Cardiac muscle cell (in vitro differentiated cells and primary cell): ENCODE results near the gene BAX. TPM values are rescaled to one million over a fixed set of nuclear protein-coding genes. Genes with fewer than 3 reads are reported as not detected.

Experiments used
- DNase-seq, 2 donors: peaks; one replicate each; pipeline versions ENCODE4 v3.0.0 to v3.0.0-alpha.2; 2010 to 2017; ENCODE audit warnings: low read depth in 1 of 2, low spot score in 1 of 2
- H3K27ac ChIP-seq: fragments of 200-600 bp; sonication (generic); 2 replicates; pipeline ENCODE4 v1.5.1; 2016
- H3K27me3 ChIP-seq: fragments of 200-600 bp; sonication (generic); 2 replicates; pipeline ENCODE4 v1.6.0; 2016; ENCODE audit warnings: control low read depth
- H3K36me3 ChIP-seq: fragments of 200-600 bp; sonication (generic); 2 replicates; pipeline ENCODE4 v1.5.1; 2016; ENCODE audit warnings: control low read depth
- H3K4me1 ChIP-seq: fragments of 200-600 bp; sonication (generic); 2 replicates; pipeline ENCODE4 v1.8.1; 2017; ENCODE audit warnings: low read depth, mild to moderate bottlenecking, mixed run types
- H3K4me3 ChIP-seq: fragments of 200-600 bp; sonication (generic); 2 replicates; pipeline ENCODE4 v1.5.1; 2016; ENCODE audit warnings: mild to moderate bottlenecking
- H3K9me3 ChIP-seq: fragments of 200-600 bp; sonication (generic); 2 replicates; pipeline ENCODE4 v1.5.1; 2017; ENCODE audit warnings: low read depth, mild to moderate bottlenecking, control low read depth
- CTCF ChIP-seq: IDR thresholded peaks from 2 replicates; pipeline ENCODE4 v1.5.1; 2012; ENCODE audit warnings: low read depth, mild to moderate bottlenecking, low read length
- polyA plus RNA-seq: library from polyadenylated mRNA; unstranded; fragments of >200 nt; fragmentation: Nextera tagmentation; extraction: Ambion mirVana; gene quantifications from 2 replicates; pipeline ENCODE4 v1.2.1, GENCODE V29; 2016
- total RNA-seq: library from RNA; depleted of rRNA; stranded (reverse); fragments of >200 nt; gene quantifications from 2 replicates; pipeline ENCODE4 v1.2.3, GENCODE V29; 2016

The BAX gene
- total and polyA plus RNA-seq, 2 experiments from 2014 or later: 64.2 to 95.2 TPM

- no peaks in the 10 kb centered on the region for H3K9me3 ChIP-seq
- no peak for TF ChIP-seq CTCF
- no peak for DNase-seq
- H3K4me3 ChIP-seq: no peak overlapping the region
- peaks cover 13% of the 10 kb centered on the region for H3K36me3 ChIP-seq
- no peaks in the 10 kb centered on the region for H3K4me1 ChIP-seq
- H3K27me3 ChIP-seq: no peaks in the 10 kb centered on the region
- H3K27ac ChIP-seq: no peak overlapping the region
Observed at GRCh38 chr19:49009828-49010227, 55.2 kb downstream of the BAX start.

- no peaks in the 10 kb centered on the region for H3K27me3 ChIP-seq
- H3K4me3 ChIP-seq: no peak overlapping the region
- no peaks in the 10 kb centered on the region for H3K9me3 ChIP-seq
- H3K27ac ChIP-seq: no peak overlapping the region
- DNase-seq: no peak
- no peaks in the 10 kb centered on the region for H3K4me1 ChIP-seq
- TF ChIP-seq CTCF: no peak
- H3K36me3 ChIP-seq: peaks cover 17% of the 10 kb centered on the region
Observed at GRCh38 chr19:49010453-49010852, 55.8 kb downstream of the BAX start.

- Histone ChIP-seq H3K4me1 (no peaks in the 10 kb centered on the region), H3K4me3 (no peak overlapping the region), H3K27ac (no peak overlapping the region), H3K27me3 (no peaks in the 10 kb centered on the region), H3K36me3 (peaks cover 18% of the 10 kb centered on the region), H3K9me3 (no peaks in the 10 kb centered on the region)
- no peak for TF ChIP-seq CTCF
- DNase-seq: no peak
Observed at GRCh38 chr19:49011194-49011593, 56.5 kb downstream of the BAX start.

Other genes with a start within 250 kb of the BAX start
- gene MAMSTR, start 235.2 kb upstream of the BAX start, total RNA-seq: 3.5 and 4.7 TPM in 2 replicates
- 6.1 and 6.3 TPM in 2 replicates for gene MAMSTR, start 235.2 kb upstream of the BAX start, polyA plus RNA-seq
- gene RASIP1, start 214.3 kb upstream of the BAX start, total RNA-seq: 3.2 and 5.5 TPM in 2 replicates
- 1.5 and 2.9 TPM in 2 replicates for gene RASIP1, start 214.3 kb upstream of the BAX start, polyA plus RNA-seq
- not detected in 2 replicates for gene IZUMO1, start 208.0 kb upstream of the BAX start, total RNA-seq
- gene IZUMO1, start 208.0 kb upstream of the BAX start, polyA plus RNA-seq: 0.94 TPM in 1 of 2 replicates, not detected in the other
- 0.14 and 0.21 TPM in 2 replicates for gene FUT1, start 202.2 kb upstream of the BAX start, total RNA-seq
- not detected in 2 replicates for gene FUT1, start 202.2 kb upstream of the BAX start, polyA plus RNA-seq
- not detected in 2 replicates for gene FGF21, start 199.4 kb upstream of the BAX start, total RNA-seq
- not detected in 2 replicates for gene FGF21, start 199.4 kb upstream of the BAX start, polyA plus RNA-seq
- 127 and 144 TPM in 2 replicates for gene BCAT2, start 143.8 kb upstream of the BAX start, total RNA-seq
- 154 and 157 TPM in 2 replicates for gene BCAT2, start 143.8 kb upstream of the BAX start, polyA plus RNA-seq
- gene HSD17B14, start 118.4 kb upstream of the BAX start, total RNA-seq: 27.5 and 43.1 TPM in 2 replicates
- gene HSD17B14, start 118.4 kb upstream of the BAX start, polyA plus RNA-seq: 31.7 and 35.1 TPM in 2 replicates
- 22.5 and 27.1 TPM in 2 replicates for gene PLEKHA4, start 86.3 kb upstream of the BAX start, total RNA-seq
- gene PLEKHA4, start 86.3 kb upstream of the BAX start, polyA plus RNA-seq: 29.4 and 37.1 TPM in 2 replicates
- 54.1 and 85.1 TPM in 2 replicates for gene PPP1R15A, start 82.5 kb upstream of the BAX start, total RNA-seq
- gene PPP1R15A, start 82.5 kb upstream of the BAX start, polyA plus RNA-seq: 87.6 and 95.7 TPM in 2 replicates
- 0.25 and 2.0 TPM in 2 replicates for gene TULP2, start 56.1 kb upstream of the BAX start, total RNA-seq
- gene TULP2, start 56.1 kb upstream of the BAX start, polyA plus RNA-seq: 0.26 and 1.0 TPM in 2 replicates
- 274 and 337 TPM in 2 replicates for gene NUCB1, start 54.6 kb upstream of the BAX start, total RNA-seq
- gene NUCB1, start 54.6 kb upstream of the BAX start, polyA plus RNA-seq: 230 and 290 TPM in 2 replicates
- gene DHDH, start 21.2 kb upstream of the BAX start, total RNA-seq: 2.2 and 4.8 TPM in 2 replicates
- gene DHDH, start 21.2 kb upstream of the BAX start, polyA plus RNA-seq: 7.0 and 10.2 TPM in 2 replicates
- 760 and 891 TPM in 2 replicates for gene FTL, start 10.4 kb downstream of the BAX start, total RNA-seq
- 1,227 and 1,335 TPM in 2 replicates for gene FTL, start 10.4 kb downstream of the BAX start, polyA plus RNA-seq
- gene GYS1, start 38.4 kb downstream of the BAX start, total RNA-seq: 155 and 165 TPM in 2 replicates
- 175 and 195 TPM in 2 replicates for gene GYS1, start 38.4 kb downstream of the BAX start, polyA plus RNA-seq
- 240 and 294 TPM in 2 replicates for gene RUVBL2, start 39.0 kb downstream of the BAX start, total RNA-seq
- 128 and 167 TPM in 2 replicates for gene RUVBL2, start 39.0 kb downstream of the BAX start, polyA plus RNA-seq
- 1.8 TPM in 1 of 2 replicates, not detected in the other for gene LHB, start 62.2 kb downstream of the BAX start, total RNA-seq
- 2.7 TPM in 1 of 2 replicates, not detected in the other for gene LHB, start 62.2 kb downstream of the BAX start, polyA plus RNA-seq
- not detected in 2 replicates for gene CGB3, start 69.5 kb downstream of the BAX start, total RNA-seq
- gene CGB3, start 69.5 kb downstream of the BAX start, polyA plus RNA-seq: 0.26 TPM in 1 of 2 replicates, not detected in the other
- gene CGB2, start 77.0 kb downstream of the BAX start, total RNA-seq: not detected in 2 replicates
- 1.5 TPM in 1 of 2 replicates, not detected in the other for gene CGB2, start 77.0 kb downstream of the BAX start, polyA plus RNA-seq
- gene CGB1, start 82.0 kb downstream of the BAX start, total RNA-seq: not detected in 2 replicates
- not detected in 2 replicates for gene CGB1, start 82.0 kb downstream of the BAX start, polyA plus RNA-seq
- gene CGB5, start 89.0 kb downstream of the BAX start, total RNA-seq: not detected in 2 replicates
- not detected in 2 replicates for gene CGB5, start 89.0 kb downstream of the BAX start, polyA plus RNA-seq
- gene CGB8, start 94.2 kb downstream of the BAX start, total RNA-seq: not detected in 2 replicates
- gene CGB8, start 94.2 kb downstream of the BAX start, polyA plus RNA-seq: not detected in 2 replicates
- 3.9 and 8.3 TPM in 2 replicates for gene CGB7, start 102.9 kb downstream of the BAX start, total RNA-seq
- 6.5 and 11.5 TPM in 2 replicates for gene CGB7, start 102.9 kb downstream of the BAX start, polyA plus RNA-seq
- 11.8 TPM in 2 replicates for gene NTF4, start 109.9 kb downstream of the BAX start, total RNA-seq
- 17.0 and 31.7 TPM in 2 replicates for gene NTF4, start 109.9 kb downstream of the BAX start, polyA plus RNA-seq
- 1.1 and 2.3 TPM in 2 replicates for gene KCNA7, start 117.8 kb downstream of the BAX start, total RNA-seq
- 1.3 and 1.6 TPM in 2 replicates for gene KCNA7, start 117.8 kb downstream of the BAX start, polyA plus RNA-seq
- gene SNRNP70, start 130.6 kb downstream of the BAX start, total RNA-seq: 396 and 598 TPM in 2 replicates
- gene SNRNP70, start 130.6 kb downstream of the BAX start, polyA plus RNA-seq: 470 and 492 TPM in 2 replicates
- gene LIN7B, start 159.5 kb downstream of the BAX start, total RNA-seq: 20.0 and 24.5 TPM in 2 replicates
- 34.6 and 37.8 TPM in 2 replicates for gene LIN7B, start 159.5 kb downstream of the BAX start, polyA plus RNA-seq
- 2.1 and 12.5 TPM in 2 replicates for gene C19orf73, start 164.3 kb downstream of the BAX start, total RNA-seq
- gene C19orf73, start 164.3 kb downstream of the BAX start, polyA plus RNA-seq: 3.7 and 9.6 TPM in 2 replicates
- gene PPFIA3, start 164.7 kb downstream of the BAX start, total RNA-seq: 27.3 and 30.4 TPM in 2 replicates
- 29.3 and 32.5 TPM in 2 replicates for gene PPFIA3, start 164.7 kb downstream of the BAX start, polyA plus RNA-seq
- gene HRC, start 200.5 kb downstream of the BAX start, total RNA-seq: 255 and 389 TPM in 2 replicates
- 184 and 255 TPM in 2 replicates for gene HRC, start 200.5 kb downstream of the BAX start, polyA plus RNA-seq
- 51.3 and 106 TPM in 2 replicates for gene TRPM4, start 202.9 kb downstream of the BAX start, total RNA-seq
- 74.2 and 119 TPM in 2 replicates for gene TRPM4, start 202.9 kb downstream of the BAX start, polyA plus RNA-seq